K562 (cell line): Measurements from ENCODE around the gene ERVW-1.

Experiments
- CREB1 ChIP-seq, 2 experiments: sonication (generic) in 1 of 2; formaldehyde crosslinking in 1 of 2; IDR thresholded peaks; 2 replicates each; pipeline versions ENCODE4 v1.6.1 to v1.8.0; 2012 to 2022; ENCODE audit warnings: inconsistent platforms in 1 of 2, mild to moderate bottlenecking in 1 of 2, missing genetic modification reagents in 1 of 2, moderate library complexity in 1 of 2
- EP300 ChIP-seq: IDR thresholded peaks from 2 replicates; pipeline ENCODE4 v1.6.1; 2012; ENCODE audit warnings: low read length, improper control_type of control experiment
- HCFC1 ChIP-seq: IDR thresholded peaks from 2 replicates; pipeline ENCODE4 v1.6.1; 2012; ENCODE audit warnings: low read depth, low read length, improper control_type of control experiment
- RBM22 ChIP-seq: fragments of 200-400 bp; formaldehyde crosslinking; IDR thresholded peaks from 2 replicates; pipeline ENCODE4 v1.6.1; 2018; ENCODE audit warnings: low read length, low read depth; ENCODE audit not compliant: poor library complexity, severe bottlenecking
- TBL1XR1 ChIP-seq, 2 experiments: IDR thresholded peaks; 2 replicates each; pipeline ENCODE4 v1.6.1; 2012; ENCODE audit warnings: improper control_type of control experiment in 2 of 2, low read length in 2 of 2, mild to moderate bottlenecking in 1 of 2
- TEAD4 ChIP-seq, 2 experiments: sonication (generic) in 1 of 2; formaldehyde crosslinking in 1 of 2; IDR thresholded peaks; 2 replicates each; pipeline versions ENCODE4 v1.6.1 to v1.8.0; 2012 to 2022; ENCODE audit warnings: borderline replicate concordance in 1 of 2, inconsistent platforms in 1 of 2, low read length in 1 of 2, mild to moderate bottlenecking in 1 of 2, missing genetic modification reagents in 1 of 2
- ZNF316 ChIP-seq: fragments of 450-650 bp; IDR thresholded peaks from 2 replicates; pipeline ENCODE4 v1.6.1; 2016
- ZNF830 ChIP-seq: fragments of 250-450 bp; sonication (Bioruptor Pico); IDR thresholded peaks from 2 replicates; pipeline ENCODE4 v1.5.0; 2021; ENCODE audit warnings: mild to moderate bottlenecking
- TF ChIP-seq, protein P1 (sequence below): sonication (generic); formaldehyde crosslinking; IDR thresholded peaks from 2 replicates; pipeline ENCODE4 v1.5.0; 2020; ENCODE audit warnings: missing genetic modification reagents

DNA sequence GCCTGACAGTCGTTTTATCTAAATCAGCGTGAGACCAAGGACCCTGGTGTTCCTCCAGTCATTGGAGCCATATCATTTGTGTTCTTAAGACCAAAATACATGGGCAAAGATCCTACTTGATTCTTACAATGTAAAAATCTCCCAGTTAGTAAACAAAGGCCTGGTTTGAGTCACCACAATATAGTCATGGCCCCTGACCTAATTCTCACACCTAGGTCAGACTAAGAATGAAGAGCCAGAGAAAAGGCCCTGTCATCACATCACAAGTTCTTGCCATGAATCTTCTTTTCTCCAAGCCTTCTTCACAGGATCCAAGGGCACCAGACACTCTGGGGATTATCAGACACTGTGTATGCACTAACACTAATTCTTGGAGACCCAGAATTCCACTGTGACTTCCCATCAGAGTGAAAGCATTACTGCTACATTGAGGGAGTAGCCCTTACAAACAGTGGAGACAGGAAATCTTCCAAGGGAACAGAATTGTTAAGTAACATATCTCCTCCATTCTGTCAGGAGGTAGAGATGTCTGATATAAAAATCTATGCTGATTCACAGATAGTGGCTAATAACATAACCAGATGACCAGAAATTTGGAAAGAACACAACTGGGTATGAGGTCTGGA is 7.6 kb upstream of the ERVW-1 start:
- TF ChIP-seq CREB1 (IDR thresholded peaks at IDR 0.05) = no peak
- no peak for TF ChIP-seq CREB1 (CRISPR knock-in tag; IDR thresholded peaks at IDR 0.05)
- no peak for TF ChIP-seq ZNF316
- no peak for TF ChIP-seq TEAD4 (IDR thresholded peaks at IDR 0.05; ENCODE audit: low read length)
- no peak for TF ChIP-seq TEAD4 (CRISPR knock-in tag; IDR thresholded peaks at IDR 0.05; ENCODE audit: borderline replicate concordance)
- TF ChIP-seq TBL1XR1 (IDR thresholded peaks at IDR 0.05; ENCODE audit: low read length in 2 of 2) = no peak
- no peak for TF ChIP-seq ZNF830 (CRISPR knock-in tag)
- TF ChIP-seq, protein P1, sequence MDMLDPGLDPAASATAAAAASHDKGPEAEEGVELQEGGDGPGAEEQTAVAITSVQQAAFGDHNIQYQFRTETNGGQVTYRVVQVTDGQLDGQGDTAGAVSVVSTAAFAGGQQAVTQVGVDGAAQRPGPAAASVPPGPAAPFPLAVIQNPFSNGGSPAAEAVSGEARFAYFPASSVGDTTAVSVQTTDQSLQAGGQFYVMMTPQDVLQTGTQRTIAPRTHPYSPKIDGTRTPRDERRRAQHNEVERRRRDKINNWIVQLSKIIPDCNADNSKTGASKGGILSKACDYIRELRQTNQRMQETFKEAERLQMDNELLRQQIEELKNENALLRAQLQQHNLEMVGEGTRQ (CRISPR knock-in tag) = no peak
- TF ChIP-seq EP300 = no peak
- no peak for TF ChIP-seq RBM22
- no peak for TF ChIP-seq HCFC1
